ENCODE data around the gene SYNPO. TPM values are rescaled to one million over a fixed set of nuclear protein-coding genes. Genes with fewer than 3 reads are reported as not detected.

The SYNPO gene
- polyA plus RNA-seq, 1 donor from 2014 or later = not detected

DNA sequence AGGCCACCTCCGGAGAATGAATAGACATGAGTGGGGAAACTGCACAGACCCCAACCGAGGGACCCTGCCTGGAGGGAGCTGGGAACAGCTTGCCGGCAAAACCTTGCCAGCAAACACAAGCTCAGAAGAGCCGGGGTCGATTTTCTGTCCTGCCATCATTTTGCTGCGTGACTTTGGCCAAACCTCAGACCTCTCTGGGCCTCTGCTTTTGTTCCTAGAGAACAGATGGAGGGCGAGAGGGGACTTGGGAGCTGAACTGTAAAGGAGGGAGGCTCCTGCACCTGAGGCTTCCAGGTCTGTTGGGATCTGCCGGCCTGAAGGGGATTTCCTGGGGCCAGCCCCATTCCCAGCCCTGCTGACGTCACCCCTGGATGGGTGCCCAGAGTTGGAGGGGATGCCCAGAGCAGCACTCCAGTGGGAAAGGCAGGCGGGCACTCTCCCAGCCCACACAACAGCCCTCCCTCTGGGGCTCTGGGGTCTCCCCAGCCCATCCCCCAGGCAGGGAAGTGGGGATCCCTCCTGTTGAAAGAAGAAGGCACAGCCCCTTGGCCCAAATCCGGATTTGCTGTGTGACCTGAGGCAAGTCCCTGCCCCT, 40.4 kb upstream of the SYNPO start:
- Histone ChIP-seq H3K9ac (ENCODE audit: low read length) (no peak overlapping the region), H3K4me2 (ENCODE audit: low read length) (no peak overlapping the region), H3K27ac (ENCODE audit: low read length) (no peak overlapping the region), H3K27me3 (ENCODE audit: insufficient read depth, low read depth, low read length) (no peaks in the 10 kb centered on the region), H2AFZ (ENCODE audit: low read depth, low read length) (no peak overlapping the region), H3K9me2 (ENCODE audit: insufficient read depth, low read length) (no peaks in the 10 kb centered on the region), H4K20me1 (ENCODE audit: insufficient read depth) (no peaks in the 10 kb centered on the region), H3F3A (ENCODE audit: insufficient read depth, low read length, poor library complexity, severe bottlenecking) (no peaks in the 10 kb centered on the region), H3K79me2 (replicated peaks; ENCODE audit: insufficient read depth, low read length) (no peaks in the 10 kb centered on the region), H3K9me3 (ENCODE audit: low read length) (no peaks in the 10 kb centered on the region), H3K36me3 (ENCODE audit: insufficient read depth, low read length) (no peaks in the 10 kb centered on the region), H3K4me3 (ENCODE audit: low read length) (no peak overlapping the region)
- no peak for TF ChIP-seq RAD21 (conservative IDR thresholded peaks at IDR 0.05)
- TF ChIP-seq POLR2AphosphoS5 (IDR thresholded peaks at IDR 0.05) = no peak
- TF ChIP-seq TAF1 (IDR thresholded peaks at IDR 0.05; ENCODE audit: low read depth) = no peak
- TF ChIP-seq MXI1 (conservative IDR thresholded peaks at IDR 0.05; ENCODE audit: poor library complexity, severe bottlenecking) = no peak
- TF ChIP-seq EP300 (conservative IDR thresholded peaks at IDR 0.05; ENCODE audit: poor library complexity, severe bottlenecking) = no peak
- TF ChIP-seq, protein P1, sequence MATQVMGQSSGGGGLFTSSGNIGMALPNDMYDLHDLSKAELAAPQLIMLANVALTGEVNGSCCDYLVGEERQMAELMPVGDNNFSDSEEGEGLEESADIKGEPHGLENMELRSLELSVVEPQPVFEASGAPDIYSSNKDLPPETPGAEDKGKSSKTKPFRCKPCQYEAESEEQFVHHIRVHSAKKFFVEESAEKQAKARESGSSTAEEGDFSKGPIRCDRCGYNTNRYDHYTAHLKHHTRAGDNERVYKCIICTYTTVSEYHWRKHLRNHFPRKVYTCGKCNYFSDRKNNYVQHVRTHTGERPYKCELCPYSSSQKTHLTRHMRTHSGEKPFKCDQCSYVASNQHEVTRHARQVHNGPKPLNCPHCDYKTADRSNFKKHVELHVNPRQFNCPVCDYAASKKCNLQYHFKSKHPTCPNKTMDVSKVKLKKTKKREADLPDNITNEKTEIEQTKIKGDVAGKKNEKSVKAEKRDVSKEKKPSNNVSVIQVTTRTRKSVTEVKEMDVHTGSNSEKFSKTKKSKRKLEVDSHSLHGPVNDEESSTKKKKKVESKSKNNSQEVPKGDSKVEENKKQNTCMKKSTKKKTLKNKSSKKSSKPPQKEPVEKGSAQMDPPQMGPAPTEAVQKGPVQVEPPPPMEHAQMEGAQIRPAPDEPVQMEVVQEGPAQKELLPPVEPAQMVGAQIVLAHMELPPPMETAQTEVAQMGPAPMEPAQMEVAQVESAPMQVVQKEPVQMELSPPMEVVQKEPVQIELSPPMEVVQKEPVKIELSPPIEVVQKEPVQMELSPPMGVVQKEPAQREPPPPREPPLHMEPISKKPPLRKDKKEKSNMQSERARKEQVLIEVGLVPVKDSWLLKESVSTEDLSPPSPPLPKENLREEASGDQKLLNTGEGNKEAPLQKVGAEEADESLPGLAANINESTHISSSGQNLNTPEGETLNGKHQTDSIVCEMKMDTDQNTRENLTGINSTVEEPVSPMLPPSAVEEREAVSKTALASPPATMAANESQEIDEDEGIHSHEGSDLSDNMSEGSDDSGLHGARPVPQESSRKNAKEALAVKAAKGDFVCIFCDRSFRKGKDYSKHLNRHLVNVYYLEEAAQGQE (IDR thresholded peaks at IDR 0.05; ENCODE audit: borderline replicate concordance) = no peak
- TF ChIP-seq, protein P2, sequence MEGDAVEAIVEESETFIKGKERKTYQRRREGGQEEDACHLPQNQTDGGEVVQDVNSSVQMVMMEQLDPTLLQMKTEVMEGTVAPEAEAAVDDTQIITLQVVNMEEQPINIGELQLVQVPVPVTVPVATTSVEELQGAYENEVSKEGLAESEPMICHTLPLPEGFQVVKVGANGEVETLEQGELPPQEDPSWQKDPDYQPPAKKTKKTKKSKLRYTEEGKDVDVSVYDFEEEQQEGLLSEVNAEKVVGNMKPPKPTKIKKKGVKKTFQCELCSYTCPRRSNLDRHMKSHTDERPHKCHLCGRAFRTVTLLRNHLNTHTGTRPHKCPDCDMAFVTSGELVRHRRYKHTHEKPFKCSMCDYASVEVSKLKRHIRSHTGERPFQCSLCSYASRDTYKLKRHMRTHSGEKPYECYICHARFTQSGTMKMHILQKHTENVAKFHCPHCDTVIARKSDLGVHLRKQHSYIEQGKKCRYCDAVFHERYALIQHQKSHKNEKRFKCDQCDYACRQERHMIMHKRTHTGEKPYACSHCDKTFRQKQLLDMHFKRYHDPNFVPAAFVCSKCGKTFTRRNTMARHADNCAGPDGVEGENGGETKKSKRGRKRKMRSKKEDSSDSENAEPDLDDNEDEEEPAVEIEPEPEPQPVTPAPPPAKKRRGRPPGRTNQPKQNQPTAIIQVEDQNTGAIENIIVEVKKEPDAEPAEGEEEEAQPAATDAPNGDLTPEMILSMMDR (IDR thresholded peaks at IDR 0.05; ENCODE audit: poor library complexity, severe bottlenecking) = no peak
- TF ChIP-seq EZH2 (IDR thresholded peaks at IDR 0.05; ENCODE audit: borderline replicate concordance, insufficient read depth, low read length, poor library complexity, severe bottlenecking) = no peak
- TF ChIP-seq SMC3 (conservative IDR thresholded peaks at IDR 0.05; ENCODE audit: poor library complexity) = no peak

DNA sequence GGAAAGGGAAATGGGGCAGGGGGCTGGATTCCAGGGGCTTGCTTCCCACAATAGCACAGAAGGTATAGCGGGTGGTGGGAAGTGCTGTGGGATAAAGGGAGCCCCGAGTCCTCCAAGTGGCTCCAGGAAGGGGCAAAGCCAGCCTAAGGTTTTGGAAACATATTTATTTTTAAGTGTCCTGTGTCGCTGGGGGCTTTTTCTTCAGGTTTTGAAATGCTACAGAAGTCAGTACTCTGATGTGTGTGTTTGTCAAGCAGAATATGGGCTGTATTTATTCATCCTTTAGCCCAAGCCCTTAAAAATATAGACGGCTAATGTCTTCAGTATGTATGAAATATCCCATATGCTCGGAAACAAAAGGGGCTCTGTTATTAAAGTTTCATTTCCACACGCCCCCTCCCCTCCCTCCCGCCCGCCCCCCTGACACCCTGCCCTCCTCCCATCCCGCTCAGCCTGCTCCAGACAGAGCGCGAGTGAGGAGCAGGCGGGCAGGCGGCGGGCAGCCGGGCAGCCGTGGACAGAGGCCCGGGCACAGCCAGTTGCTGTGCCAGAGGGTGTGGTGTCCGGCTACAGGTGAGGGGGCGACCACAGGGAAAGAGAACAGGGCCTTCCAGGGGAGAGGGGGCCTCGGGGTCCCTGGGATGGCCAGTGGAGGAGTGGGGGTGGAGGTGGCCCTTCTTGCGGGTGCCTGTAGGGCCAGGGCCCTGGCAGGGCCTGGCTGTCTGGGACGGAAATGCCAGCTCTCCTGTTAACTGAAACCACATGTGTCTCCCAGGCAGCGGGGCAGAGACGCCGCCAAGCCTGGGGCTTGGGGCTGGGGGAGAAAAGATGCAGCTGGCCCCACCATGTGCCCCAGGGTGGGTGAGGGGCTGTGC, 39.6 kb upstream of the SYNPO start:
- Histone ChIP-seq H3K27me3 (ENCODE audit: insufficient read depth, low read depth, low read length) (no peaks in the 10 kb centered on the region), H3K4me3 (ENCODE audit: low read length) (no peak overlapping the region), H4K20me1 (ENCODE audit: insufficient read depth) (no peaks in the 10 kb centered on the region), H3K9me3 (ENCODE audit: low read length) (no peaks in the 10 kb centered on the region), H3K4me2 (ENCODE audit: low read length) (no peak overlapping the region), H2AFZ (ENCODE audit: low read depth, low read length) (no peak overlapping the region), H3K27ac (ENCODE audit: low read length) (no peak overlapping the region), H3K9me2 (ENCODE audit: insufficient read depth, low read length) (no peaks in the 10 kb centered on the region), H3F3A (ENCODE audit: insufficient read depth, low read length, poor library complexity, severe bottlenecking) (no peaks in the 10 kb centered on the region), H3K36me3 (ENCODE audit: insufficient read depth, low read length) (no peaks in the 10 kb centered on the region), H3K79me2 (replicated peaks; ENCODE audit: insufficient read depth, low read length) (no peaks in the 10 kb centered on the region), H3K9ac (ENCODE audit: low read length) (no peak overlapping the region)
- no peak for TF ChIP-seq RAD21 (conservative IDR thresholded peaks at IDR 0.05)
- TF ChIP-seq, protein P2 (IDR thresholded peaks at IDR 0.05; ENCODE audit: poor library complexity, severe bottlenecking) = no peak
- TF ChIP-seq SMC3 (conservative IDR thresholded peaks at IDR 0.05; ENCODE audit: poor library complexity) = no peak
- no peak for TF ChIP-seq MXI1 (conservative IDR thresholded peaks at IDR 0.05; ENCODE audit: poor library complexity, severe bottlenecking)
- TF ChIP-seq, protein P1 (IDR thresholded peaks at IDR 0.05; ENCODE audit: borderline replicate concordance) = no peak
- no peak for TF ChIP-seq POLR2AphosphoS5 (IDR thresholded peaks at IDR 0.05)
- TF ChIP-seq EZH2 (IDR thresholded peaks at IDR 0.05; ENCODE audit: borderline replicate concordance, insufficient read depth, low read length, poor library complexity, severe bottlenecking) = no peak
- TF ChIP-seq EP300 (conservative IDR thresholded peaks at IDR 0.05; ENCODE audit: poor library complexity, severe bottlenecking) = no peak
- TF ChIP-seq TAF1 (IDR thresholded peaks at IDR 0.05; ENCODE audit: low read depth) = no peak

Data from neural cell (in vitro differentiated cells).